Spinal cord (tissue), 10 donors: ENCODE data around the gene MYH7B. TPM values are rescaled to one million over a fixed set of nuclear protein-coding genes. Genes with fewer than 3 reads are reported as not detected.

Experiments
- DNase-seq, 6 donors: peaks; one replicate each; pipeline versions ENCODE4 v3.0.0 to v3.0.0-alpha.2; 2013 to 2015; ENCODE audit warnings: low spot score in 6 of 6, low read depth in 4 of 6
- H3K27ac ChIP-seq: one replicate; pipeline ENCODE4 v1.5.1; 2013; ENCODE audit warnings: low read depth, low read length, control low read depth
- H3K27me3 ChIP-seq: one replicate; pipeline ENCODE4 v1.6.1; 2013; ENCODE audit warnings: low read length; ENCODE audit not compliant: control insufficient read depth, insufficient read depth
- H3K36me3 ChIP-seq: one replicate; pipeline ENCODE4 v1.6.1; 2013; ENCODE audit warnings: low read length; ENCODE audit not compliant: control insufficient read depth, insufficient read depth
- H3K4me1 ChIP-seq: one replicate; pipeline ENCODE4 v1.6.1; 2013; ENCODE audit warnings: low read length; ENCODE audit not compliant: control insufficient read depth, insufficient read depth
- H3K4me3 ChIP-seq: one replicate; pipeline ENCODE4 v1.5.1; 2013; ENCODE audit warnings: low read depth, low read length, control low read depth
- H3K9me3 ChIP-seq: one replicate; pipeline ENCODE4 v1.6.1; 2013; ENCODE audit warnings: low read length; ENCODE audit not compliant: control insufficient read depth, insufficient read depth
- WGBS: methylation state at CpG from one replicate; pipeline ENCODE4 v1.1.5; 2013; ENCODE audit warnings: missing lambda C conversion rate; ENCODE audit not compliant: insufficient coverage; 5-methylcytosine and 5-hydroxymethylcytosine counted together
- polyA plus RNA-seq, 2 donors: library from polyadenylated mRNA; unstranded; fragments of 120-200 nt; gene quantifications; one replicate each; pipeline ENCODE4 v1.2.1, GENCODE V29; 2013; ENCODE audit not compliant: insufficient read length in 2 of 2
- total RNA-seq, 2 donors: library from RNA; depleted of rRNA in 1 of 2; stranded (reverse); fragments of 120-200 nt in 1 of 2; fragments of >200 nt in 1 of 2; gene quantifications; one replicate each; pipeline versions ENCODE4 v1.2.3 to v1.2.4, GENCODE V29; 2013 to 2014
- donor health status: healthy.

Gene MYH7B
- total and polyA plus RNA-seq, 4 donors: 0.89 to 6.4 (median 3.5) TPM

DNA sequence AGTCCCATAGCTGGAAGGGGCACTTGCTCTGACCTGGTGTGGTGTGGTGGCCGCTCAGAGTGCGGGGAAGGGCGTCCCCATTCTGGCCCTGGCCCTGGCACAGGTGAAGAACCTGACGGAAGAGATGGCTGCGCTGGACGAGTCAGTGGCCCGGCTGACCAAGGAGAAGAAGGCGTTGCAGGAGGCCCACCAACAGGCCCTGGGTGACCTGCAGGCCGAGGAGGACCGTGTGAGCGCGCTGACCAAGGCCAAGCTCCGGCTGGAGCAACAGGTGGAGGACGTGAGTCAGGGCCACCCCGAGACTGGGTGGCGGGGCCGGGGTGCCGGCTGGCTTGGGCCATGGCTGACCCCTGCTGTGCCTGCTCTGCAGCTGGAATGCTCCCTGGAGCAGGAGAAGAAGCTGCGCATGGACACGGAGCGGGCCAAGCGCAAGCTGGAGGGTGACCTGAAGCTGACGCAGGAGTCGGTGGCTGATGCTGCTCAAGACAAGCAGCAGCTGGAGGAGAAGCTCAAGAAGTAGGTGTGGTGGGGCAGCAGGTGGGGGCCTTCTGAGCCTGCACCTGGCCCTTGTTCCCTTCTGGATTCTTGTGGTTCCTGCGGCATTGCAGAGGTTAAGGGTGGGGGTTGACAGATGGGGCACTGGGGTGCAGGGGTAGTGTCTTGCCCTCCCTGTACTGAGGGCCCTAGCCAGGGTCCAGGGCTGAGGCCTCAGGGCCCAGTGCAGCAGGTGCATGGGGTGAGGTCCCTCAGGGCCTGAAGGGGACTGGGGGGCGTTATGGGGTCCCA, 40.8 kb downstream of the MYH7B start:
- H3K4me3 ChIP-seq: no peak overlapping the region
- no peaks in the 10 kb centered on the region for H3K9me3 ChIP-seq
- WGBS: 97% methylated on average over 26 of the region's 26 CpGs
- no peaks in the 10 kb centered on the region for H3K27me3 ChIP-seq
- peaks cover 11% of the 10 kb centered on the region for H3K4me1 ChIP-seq
- peaks cover 92% of the 10 kb centered on the region for H3K36me3 ChIP-seq
- no peak for DNase-seq
- no peak overlapping the region for H3K27ac ChIP-seq

DNA sequence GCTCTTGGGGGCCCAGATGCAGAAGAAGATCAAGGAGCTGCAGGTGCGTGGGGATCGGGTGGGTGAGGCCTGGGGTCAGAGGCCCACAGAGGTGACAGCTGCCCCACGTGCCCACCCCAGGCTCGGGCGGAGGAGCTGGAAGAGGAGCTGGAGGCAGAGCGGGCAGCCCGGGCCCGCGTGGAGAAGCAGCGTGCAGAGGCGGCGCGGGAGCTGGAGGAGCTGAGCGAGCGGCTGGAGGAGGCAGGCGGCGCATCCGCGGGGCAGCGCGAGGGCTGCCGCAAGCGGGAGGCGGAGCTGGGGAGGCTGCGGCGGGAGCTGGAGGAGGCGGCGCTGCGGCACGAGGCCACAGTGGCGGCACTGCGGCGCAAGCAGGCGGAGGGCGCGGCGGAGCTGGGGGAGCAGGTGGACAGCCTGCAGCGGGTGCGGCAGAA, 41.5 kb downstream of the MYH7B start:
- no peaks in the 10 kb centered on the region for H3K9me3 ChIP-seq
- 20% methylated on average over 39 of the region's 39 CpGs for WGBS
- peaks cover 11% of the 10 kb centered on the region for H3K4me1 ChIP-seq
- no peak overlapping the region for H3K27ac ChIP-seq
- H3K4me3 ChIP-seq: no peak overlapping the region
- DNase-seq: peak in 4 of 6 donors; percentile 6 to 80 (median 41)
- no peaks in the 10 kb centered on the region for H3K27me3 ChIP-seq
- H3K36me3 ChIP-seq: peaks cover 96% of the 10 kb centered on the region

DNA sequence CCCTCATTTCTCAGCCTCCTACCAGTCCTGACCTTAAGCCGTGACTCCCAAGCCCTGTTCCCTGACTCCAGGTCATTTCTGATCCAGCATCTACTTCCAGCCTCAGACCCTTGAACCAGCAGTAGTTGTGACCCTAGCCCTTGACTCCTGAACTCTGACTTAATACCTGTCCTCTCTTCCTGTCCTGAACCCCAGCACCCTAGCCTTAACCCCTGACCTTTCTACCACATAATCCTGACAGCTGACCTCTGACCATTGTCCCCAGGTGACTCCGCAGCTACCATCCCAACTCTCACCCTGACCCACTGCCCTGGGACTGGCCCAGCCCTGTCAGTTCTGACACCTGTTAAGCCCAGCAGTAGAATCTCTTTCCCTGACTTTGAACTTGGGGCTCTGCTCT, 42.1 kb downstream of the MYH7B start:
- no peak for DNase-seq
- 95% methylated on average over 2 of the region's 2 CpGs for WGBS
- H3K4me1 ChIP-seq: peaks cover 11% of the 10 kb centered on the region
- peaks cover 99% of the 10 kb centered on the region for H3K36me3 ChIP-seq
- H3K4me3 ChIP-seq: no peak overlapping the region
- H3K9me3 ChIP-seq: no peaks in the 10 kb centered on the region
- no peaks in the 10 kb centered on the region for H3K27me3 ChIP-seq
- H3K27ac ChIP-seq: no peak overlapping the region

DNA sequence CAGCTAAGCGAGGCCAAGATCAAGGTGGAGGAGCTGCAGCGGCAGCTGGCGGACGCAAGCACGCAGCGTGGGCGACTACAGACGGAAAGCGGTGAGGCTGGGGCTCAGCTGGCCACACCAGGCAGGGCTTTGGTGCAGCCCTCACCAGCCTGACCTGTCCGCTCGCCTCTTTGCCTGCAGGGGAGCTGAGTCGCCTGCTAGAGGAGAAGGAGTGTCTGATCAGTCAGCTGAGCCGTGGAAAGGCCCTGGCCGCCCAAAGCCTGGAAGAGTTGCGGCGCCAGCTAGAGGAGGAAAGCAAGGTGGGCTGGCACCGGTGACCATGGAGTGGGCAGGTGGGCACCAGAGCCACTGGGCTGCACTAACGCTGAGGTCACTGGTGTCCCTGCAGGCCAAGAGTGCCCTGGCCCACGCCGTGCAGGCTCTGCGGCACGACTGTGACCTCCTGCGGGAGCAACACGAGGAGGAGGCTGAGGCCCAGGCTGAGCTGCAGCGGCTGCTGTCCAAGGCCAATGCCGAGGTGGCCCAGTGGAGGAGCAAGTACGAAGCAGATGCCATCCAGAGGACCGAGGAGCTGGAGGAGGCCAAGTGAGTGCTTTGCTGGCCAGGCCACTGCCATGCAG, 42.8 kb downstream of the MYH7B start:
- no peak overlapping the region for H3K27ac ChIP-seq
- H3K36me3 ChIP-seq: peaks cover 99% of the 10 kb centered on the region
- H3K27me3 ChIP-seq: no peaks in the 10 kb centered on the region
- 86% methylated on average over 28 of the region's 28 CpGs for WGBS
- H3K4me3 ChIP-seq: no peak overlapping the region
- peaks cover 11% of the 10 kb centered on the region for H3K4me1 ChIP-seq
- no peak for DNase-seq
- H3K9me3 ChIP-seq: no peaks in the 10 kb centered on the region

DNA sequence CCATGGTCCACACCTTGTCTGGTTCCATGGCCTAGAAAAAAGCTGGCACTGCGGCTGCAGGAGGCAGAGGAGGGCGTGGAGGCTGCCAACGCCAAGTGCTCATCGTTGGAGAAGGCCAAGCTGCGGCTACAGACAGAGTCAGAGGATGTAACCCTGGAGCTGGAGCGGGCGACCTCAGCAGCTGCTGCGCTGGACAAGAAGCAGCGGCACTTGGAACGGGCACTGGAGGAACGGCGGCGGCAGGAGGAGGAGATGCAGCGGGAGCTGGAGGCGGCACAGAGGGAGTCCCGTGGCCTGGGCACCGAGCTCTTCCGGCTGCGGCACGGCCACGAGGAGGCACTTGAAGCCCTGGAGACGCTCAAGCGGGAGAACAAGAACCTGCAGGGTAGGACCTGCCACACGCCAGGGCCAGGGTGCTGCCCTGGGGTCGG, 43.4 kb downstream of the MYH7B start:
- 91% methylated on average over 21 of the region's 25 CpGs for WGBS
- Histone ChIP-seq H3K36me3 (peaks cover 99% of the 10 kb centered on the region), H3K4me3 (no peak overlapping the region), H3K27ac (no peak overlapping the region), H3K9me3 (no peaks in the 10 kb centered on the region), H3K27me3 (no peaks in the 10 kb centered on the region), H3K4me1 (peaks cover 11% of the 10 kb centered on the region)
- DNase-seq: no peak

DNA sequence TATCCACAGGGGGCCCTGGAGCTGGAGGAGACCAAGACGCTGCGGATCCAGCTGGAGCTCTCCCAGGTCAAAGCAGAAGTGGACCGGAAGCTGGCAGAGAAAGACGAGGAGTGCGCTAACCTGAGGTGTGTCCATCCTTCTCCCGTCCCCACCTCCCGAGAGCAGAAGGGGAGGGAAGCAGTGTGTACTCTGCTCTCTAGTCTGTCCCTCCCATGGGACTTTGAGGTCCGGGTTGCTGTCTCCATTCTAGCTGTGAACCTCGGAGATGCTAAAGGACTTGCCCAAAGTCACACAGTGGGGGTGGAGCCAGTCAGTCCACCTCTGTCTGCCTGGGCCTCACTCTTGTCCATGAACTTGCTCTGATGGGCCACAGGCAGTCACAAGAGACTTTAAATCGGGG, 44.1 kb downstream of the MYH7B start:
- Histone ChIP-seq H3K9me3 (no peaks in the 10 kb centered on the region), H3K27me3 (no peaks in the 10 kb centered on the region), H3K4me3 (no peak overlapping the region), H3K4me1 (peaks cover 11% of the 10 kb centered on the region), H3K27ac (no peak overlapping the region), H3K36me3 (peaks cover 99% of the 10 kb centered on the region)
- 76% methylated on average over 10 of the region's 10 CpGs for WGBS
- DNase-seq: no peak

DNA sequence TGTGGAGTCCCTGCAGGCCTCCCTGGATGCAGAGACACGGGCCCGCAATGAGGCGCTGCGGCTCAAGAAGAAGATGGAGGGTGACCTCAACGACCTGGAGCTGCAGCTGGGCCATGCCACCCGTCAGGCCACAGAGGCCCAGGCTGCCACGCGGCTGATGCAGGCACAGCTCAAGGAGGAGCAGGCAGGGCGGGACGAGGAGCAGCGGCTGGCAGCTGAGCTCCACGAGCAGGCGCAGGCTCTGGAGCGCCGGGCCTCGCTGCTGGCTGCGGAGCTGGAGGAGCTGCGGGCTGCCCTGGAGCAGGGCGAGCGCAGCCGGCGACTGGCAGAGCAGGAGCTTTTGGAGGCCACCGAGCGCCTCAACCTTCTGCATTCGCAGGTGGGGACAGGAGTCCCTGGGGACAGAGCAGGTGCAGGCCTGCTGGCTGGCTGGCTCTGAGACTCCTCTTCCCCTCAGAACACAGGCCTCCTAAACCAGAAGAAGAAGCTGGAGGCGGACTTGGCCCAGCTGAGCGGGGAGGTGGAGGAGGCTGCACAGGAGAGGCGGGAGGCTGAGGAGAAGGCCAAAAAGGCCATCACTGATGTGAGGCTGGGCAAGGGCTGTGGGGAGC, 44.7 kb downstream of the MYH7B start:
- H3K36me3 ChIP-seq: peaks cover 99% of the 10 kb centered on the region
- H3K27ac ChIP-seq: no peak overlapping the region
- peaks cover 11% of the 10 kb centered on the region for H3K4me1 ChIP-seq
- WGBS: 89% methylated on average over 28 of the region's 28 CpGs
- DNase-seq: no peak
- no peaks in the 10 kb centered on the region for H3K9me3 ChIP-seq
- H3K4me3 ChIP-seq: no peak overlapping the region
- H3K27me3 ChIP-seq: no peaks in the 10 kb centered on the region

DNA sequence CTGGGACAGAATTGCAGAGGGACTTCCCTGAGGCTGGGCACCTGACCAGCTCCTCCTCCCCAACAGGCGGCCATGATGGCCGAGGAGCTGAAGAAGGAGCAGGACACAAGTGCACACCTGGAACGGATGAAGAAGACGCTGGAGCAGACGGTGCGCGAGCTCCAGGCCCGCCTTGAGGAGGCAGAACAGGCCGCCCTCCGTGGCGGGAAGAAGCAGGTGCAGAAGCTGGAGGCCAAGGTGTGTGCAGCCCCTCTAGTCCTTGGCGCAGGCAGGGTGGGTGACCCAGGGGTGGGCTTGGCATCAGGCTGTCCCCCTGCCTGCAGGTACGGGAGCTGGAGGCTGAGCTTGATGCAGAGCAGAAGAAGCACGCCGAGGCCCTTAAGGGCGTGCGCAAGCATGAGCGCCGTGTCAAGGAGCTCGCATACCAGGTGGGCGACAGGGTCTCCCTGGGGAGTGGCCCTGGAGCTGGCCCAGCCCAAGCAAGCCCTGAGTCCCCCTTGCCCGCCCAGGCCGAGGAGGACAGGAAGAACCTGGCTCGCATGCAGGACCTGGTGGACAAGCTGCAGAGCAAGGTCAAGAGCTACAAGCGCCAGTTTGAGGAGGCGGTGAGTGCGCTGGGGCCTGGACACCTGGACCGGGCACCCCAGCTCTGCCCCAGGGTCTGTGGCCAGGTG, 45.4 kb downstream of the MYH7B start:
- peaks cover 11% of the 10 kb centered on the region for H3K4me1 ChIP-seq
- WGBS: 95% methylated on average over 28 of the region's 28 CpGs
- H3K36me3 ChIP-seq: peaks cover 99% of the 10 kb centered on the region
- DNase-seq: no peak
- H3K27me3 ChIP-seq: no peaks in the 10 kb centered on the region
- H3K9me3 ChIP-seq: no peaks in the 10 kb centered on the region
- H3K27ac ChIP-seq: no peak overlapping the region
- H3K4me3 ChIP-seq: no peak overlapping the region

DNA sequence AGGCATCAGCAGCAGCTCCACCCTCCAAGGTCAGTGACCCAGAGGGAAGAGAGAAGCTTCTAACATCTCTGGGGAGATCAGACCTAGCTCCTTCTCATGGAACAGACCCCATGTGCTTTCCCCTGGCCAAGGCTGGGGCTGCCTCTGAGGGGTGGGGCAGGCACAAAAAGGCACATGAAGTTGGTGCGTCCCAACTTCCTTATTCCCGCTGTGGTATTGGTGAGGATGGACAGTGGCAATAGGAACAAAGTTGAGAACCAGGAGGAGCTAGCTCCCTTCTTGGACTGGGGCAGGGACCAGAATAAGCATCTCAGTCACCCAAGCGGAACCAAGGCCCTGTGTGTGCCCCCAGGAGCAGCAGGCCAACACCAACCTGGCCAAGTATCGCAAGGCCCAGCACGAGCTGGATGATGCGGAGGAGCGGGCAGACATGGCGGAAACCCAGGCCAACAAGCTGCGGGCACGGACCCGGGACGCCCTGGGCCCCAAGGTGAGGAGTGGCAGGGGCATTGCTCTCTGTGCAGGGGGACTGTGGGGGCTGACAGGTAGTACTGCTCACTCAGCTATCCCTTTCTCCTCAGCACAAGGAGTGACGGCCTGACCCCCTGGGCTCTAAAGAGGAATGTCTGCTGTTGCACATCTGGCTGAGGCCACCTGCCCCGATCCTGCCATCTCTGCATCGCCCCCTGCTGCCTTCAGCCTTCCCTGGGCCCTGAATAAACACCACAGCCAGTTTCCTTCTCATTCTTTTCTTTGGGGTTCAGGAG, 46.1 kb downstream of the MYH7B start:
- DNase-seq: no peak
- 88% methylated on average over 15 of the region's 15 CpGs for WGBS
- Histone ChIP-seq H3K9me3 (no peaks in the 10 kb centered on the region), H3K27ac (no peak overlapping the region), H3K4me1 (peaks cover 8% of the 10 kb centered on the region), H3K27me3 (no peaks in the 10 kb centered on the region), H3K36me3 (peaks cover 99% of the 10 kb centered on the region), H3K4me3 (no peak overlapping the region)
